GM19240 (cell line): ENCODE results near the gene LRFN2.

Source experiments
- DNase-seq: peaks from one replicate; pipeline ENCODE4 v3.0.0; 2011; ENCODE audit warnings: low spot score; ENCODE audit not compliant: insufficient read length

LRFN2 gene

DNA sequence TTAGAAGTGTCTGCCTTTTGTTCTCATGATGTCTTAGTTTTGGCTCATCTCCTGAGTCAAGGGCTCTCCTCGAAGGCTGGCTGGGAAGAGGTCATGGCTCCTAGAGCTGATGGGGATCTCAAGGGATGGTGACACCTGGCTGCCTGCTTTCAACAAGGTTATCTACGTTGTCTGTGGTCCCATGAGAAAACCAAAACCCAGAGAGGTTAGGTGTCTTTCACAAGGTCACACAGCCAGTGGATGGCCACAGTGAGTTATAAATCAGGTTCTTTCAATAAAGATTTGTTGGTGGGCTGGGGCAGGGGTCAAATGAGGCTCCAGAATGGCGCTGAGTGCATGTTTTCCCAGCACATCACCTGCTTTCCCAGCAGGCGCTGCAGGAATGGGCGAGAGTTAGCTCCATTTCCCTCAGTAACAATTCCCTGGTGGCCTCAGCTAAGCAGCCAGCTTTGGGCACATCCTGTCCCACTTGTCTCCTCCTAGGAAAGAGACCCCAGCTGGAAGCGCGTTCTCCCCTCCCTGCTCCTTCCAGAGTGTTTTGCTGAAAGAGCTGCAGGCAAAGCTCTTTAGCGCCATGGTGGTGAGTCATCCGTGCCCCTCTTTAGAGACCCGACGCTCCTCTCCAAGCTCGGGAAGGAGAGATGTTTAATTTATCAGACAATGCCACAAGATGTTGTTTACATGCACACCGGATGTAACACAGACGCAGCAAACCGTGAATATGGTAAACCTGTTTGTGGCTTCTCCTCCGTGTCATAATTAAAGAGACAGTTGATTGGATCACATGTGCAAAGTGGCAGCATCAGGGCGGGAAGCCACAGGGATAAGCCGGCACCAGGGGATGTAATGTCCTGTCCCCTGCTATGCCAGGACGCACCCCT lies 109.7 kb downstream of the LRFN2 start:
- DNase-seq = no peak

GRCh38 chr6:40476673-40477072 lies 110.5 kb downstream of the LRFN2 start:
- no peak for DNase-seq

DNA sequence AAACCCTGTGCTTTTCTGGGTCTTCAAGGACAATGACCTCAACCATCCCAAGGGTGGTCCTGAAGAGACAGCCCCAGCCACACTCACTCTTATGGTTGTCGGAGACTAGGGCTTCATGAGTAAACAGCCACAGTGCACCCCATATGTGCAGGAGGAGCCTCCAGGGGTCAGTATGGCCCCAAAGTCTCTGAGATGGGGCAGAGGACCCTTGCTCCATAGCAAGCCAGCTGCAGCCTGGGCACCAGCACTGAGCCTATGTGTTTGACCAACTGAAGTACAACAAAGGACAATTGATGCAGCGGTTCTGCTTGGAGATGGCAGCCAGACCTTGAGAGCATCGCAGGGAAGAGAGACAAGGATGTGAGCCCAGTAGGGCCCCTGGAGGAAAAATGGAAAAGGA lies 112.2 kb downstream of the LRFN2 start:
- DNase-seq = no peak

- DNase-seq = no peak
Measured at GRCh38 chr6:40473026-40473425, 114.1 kb downstream of the LRFN2 start.

GRCh38 chr6:40472353-40472752 lies 114.8 kb downstream of the LRFN2 start:
- DNase-seq = no peak

DNA sequence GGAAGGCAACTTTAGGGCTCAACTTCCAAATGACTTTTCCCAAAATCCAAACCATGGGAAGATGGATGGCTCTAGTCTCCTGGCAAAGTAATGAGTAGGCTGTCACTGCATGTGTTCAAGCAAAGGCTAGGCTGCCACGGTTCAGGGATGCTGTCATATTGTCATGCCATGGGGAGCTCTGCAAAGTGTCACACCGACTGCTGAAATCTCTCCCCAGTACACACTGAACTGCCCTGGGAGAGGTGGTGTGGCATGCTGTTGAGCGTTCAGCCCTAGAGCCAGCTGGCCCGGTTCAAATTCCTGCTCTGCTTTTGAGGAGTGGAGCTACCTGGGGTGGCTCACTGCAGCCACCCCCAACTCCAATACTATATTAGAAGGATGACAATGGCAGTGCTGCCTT lies 115.9 kb downstream of the LRFN2 start:
- no peak for DNase-seq

- DNase-seq = no peak
Measured at GRCh38 chr6:40469323-40469722, 117.8 kb downstream of the LRFN2 start.

- no peak for DNase-seq
Measured at GRCh38 chr6:40466986-40467539, 120.1 kb downstream of the LRFN2 start.

- no peak for DNase-seq
Measured at GRCh38 chr6:40461643-40462042, 125.5 kb downstream of the LRFN2 start.

DNA sequence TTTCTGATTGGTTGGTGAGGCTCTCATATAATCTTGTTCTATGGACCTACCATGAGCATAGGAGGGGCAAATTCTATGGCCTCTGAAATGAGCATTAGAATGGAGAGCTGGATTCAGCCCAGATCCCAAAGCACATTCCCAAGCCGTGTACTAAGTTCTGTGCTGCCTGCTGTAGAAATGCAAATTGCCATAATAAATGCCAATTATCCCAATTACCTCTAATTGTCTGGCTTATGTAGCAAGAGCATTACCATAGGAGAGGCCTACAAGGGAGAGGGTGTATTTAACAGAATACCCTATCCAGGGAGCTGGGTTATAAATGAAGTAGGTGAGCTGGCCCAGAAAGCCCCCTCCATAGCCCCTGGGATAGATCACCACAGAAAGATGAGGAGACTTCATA lies 126.8 kb downstream of the LRFN2 start:
- DNase-seq = no peak

- no peak for DNase-seq
Measured at GRCh38 chr6:40457261-40457660, 129.9 kb downstream of the LRFN2 start.

- DNase-seq = no peak
Measured at GRCh38 chr6:40456390-40457013, 130.7 kb downstream of the LRFN2 start.

DNA sequence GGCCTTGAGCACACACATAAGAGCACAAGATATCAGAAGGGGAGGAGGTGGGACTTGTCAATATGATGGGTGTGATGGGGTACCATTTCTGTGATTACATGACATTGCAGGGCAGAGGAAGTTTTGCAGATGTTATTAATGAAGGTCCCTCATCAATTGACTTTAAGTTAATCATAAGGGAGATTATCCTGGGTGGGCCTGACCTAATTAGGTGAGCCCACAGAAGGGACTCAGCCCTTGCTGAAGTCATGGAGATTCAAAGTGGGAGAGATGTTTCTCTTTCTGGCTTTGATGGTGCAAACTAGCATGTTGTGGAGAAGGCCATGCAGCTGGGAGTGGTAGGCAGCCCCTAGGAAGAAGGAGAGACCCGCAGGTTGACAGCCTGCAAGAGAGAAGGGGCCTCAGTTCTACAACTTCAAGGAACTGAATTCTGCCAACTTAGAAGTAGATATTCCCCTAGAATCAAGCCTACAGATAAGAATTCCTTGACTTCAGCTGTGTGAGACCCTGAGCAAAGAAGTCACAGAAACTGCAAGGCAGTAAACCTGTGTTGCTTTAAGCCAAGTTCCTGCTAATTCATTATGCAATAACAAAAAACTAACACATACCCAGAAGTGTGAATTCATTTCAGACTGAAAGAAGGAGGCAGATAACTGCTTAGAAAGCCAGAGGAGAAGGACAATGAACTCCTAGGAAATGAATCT lies 131.3 kb downstream of the LRFN2 start:
- no peak for DNase-seq

DNA sequence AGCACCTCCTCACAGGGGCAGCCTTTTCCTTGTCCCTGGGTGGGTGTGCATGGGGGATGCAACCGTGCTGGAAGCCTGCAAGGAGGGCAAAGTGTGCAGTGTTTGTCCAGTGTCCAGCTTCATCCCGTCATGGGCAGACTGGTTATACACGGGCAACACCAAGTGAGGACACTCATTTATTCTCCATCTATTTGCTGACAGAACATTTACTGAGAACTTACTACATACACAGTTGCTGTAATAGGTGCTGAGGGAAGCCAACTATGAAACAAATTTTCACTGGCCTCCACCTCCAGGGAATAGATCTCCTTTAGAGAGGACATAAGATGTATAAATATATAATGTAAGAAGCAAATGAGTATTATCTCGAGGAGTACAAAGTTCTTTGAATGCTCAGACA lies 136.7 kb downstream of the LRFN2 start:
- no peak for DNase-seq

DNA sequence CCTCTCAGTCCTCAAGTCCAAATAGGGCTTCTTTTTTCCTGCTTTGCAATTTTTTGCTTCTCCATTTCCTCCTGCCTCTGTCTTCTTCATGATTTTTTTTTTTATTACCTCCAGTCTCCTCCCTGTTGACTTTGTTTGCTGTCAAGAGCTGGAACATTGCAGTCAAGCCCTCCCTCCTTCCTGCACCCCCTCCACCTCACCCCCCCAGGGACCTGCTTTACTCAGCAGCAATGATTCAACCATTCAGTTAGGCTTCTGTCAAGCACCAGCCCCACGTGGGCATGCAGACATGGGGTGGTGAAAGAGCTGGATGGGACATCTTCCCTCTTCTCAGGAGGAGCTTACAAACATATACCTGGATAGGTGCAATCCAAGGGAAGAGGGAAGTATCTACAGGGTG lies 142.4 kb downstream of the LRFN2 start:
- no peak for DNase-seq

- DNase-seq = no peak
Measured at GRCh38 chr6:40444312-40444711, 142.9 kb downstream of the LRFN2 start.

DNA sequence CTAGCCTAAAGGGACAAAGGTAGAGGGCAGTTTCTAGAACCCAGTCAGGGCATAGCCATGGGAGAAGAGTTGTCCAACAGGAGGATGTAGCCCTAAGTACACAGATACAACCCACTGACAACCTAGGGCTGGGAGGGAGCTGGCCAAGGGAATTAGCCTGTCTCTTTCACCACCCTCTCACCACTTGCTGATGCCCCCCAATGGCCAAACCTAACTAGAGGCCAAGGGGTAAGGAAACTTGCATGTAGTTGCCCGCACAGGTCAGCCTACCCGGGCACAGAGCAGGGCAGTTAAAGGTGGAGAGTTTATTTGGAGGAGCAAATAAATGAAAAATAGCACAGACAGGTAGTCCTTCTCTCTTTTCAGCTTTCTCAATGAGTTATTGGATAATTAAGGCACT lies 143.3 kb downstream of the LRFN2 start:
- no peak for DNase-seq

GRCh38 chr6:40442591-40442990 lies 144.6 kb downstream of the LRFN2 start:
- DNase-seq = no peak

- no peak for DNase-seq
Measured at GRCh38 chr6:40441150-40441549, 146.0 kb downstream of the LRFN2 start.

- no peak for DNase-seq
Measured at GRCh38 chr6:40440053-40440452, 147.1 kb downstream of the LRFN2 start.

- no peak for DNase-seq
Measured at GRCh38 chr6:40439026-40439800, 148.0 kb downstream of the LRFN2 start.
